ENCODE data around the gene NHS.

The NHS gene

GRCh38 chrX:17737986-17738713 lies 363.1 kb downstream of the NHS start:
- DNase-seq: no peak

GRCh38 chrX:17738737-17739535 lies 363.9 kb downstream of the NHS start:
- DNase-seq: peak; percentile 29

- DNase-seq: no peak
Observed at GRCh38 chrX:17740137-17741122, 365.4 kb downstream of the NHS start.

GRCh38 chrX:17741123-17741511 lies 366.1 kb downstream of the NHS start:
- no peak for DNase-seq

GRCh38 chrX:17743913-17744312 lies 368.9 kb downstream of the NHS start:
- DNase-seq: no peak

- DNase-seq: no peak
Observed at GRCh38 chrX:17744896-17745523, 370.0 kb downstream of the NHS start.

GRCh38 chrX:17747692-17748091 lies 372.7 kb downstream of the NHS start:
- no peak for DNase-seq

- DNase-seq: no peak
Observed at GRCh38 chrX:17748684-17749083, 373.7 kb downstream of the NHS start.

GRCh38 chrX:17750436-17750835 lies 375.4 kb downstream of the NHS start:
- DNase-seq: no peak

- no peak for DNase-seq
Observed at GRCh38 chrX:17758382-17758781, 383.4 kb downstream of the NHS start.

- DNase-seq: no peak
Observed at GRCh38 chrX:17759990-17760389, 385.0 kb downstream of the NHS start.

GRCh38 chrX:17767734-17768133 lies 392.7 kb downstream of the NHS start:
- DNase-seq: no peak

GRCh38 chrX:17768997-17769396 lies 394.0 kb downstream of the NHS start:
- DNase-seq: no peak

- no peak for DNase-seq
Observed at GRCh38 chrX:17769701-17770269, 394.8 kb downstream of the NHS start.

- no peak for DNase-seq
Observed at GRCh38 chrX:17773221-17773876, 398.3 kb downstream of the NHS start.

GRCh38 chrX:17774053-17774452 lies 399.1 kb downstream of the NHS start:
- DNase-seq: no peak

GRCh38 chrX:17778997-17779396 lies 404.0 kb downstream of the NHS start:
- DNase-seq: no peak

GRCh38 chrX:17779434-17779833 lies 404.4 kb downstream of the NHS start:
- DNase-seq: no peak

All from fibroblast of skin of scalp (primary cell).